GM12891 (cell line): ENCODE data around the gene NAPB.
"Not testable (repeated sequence)": the region's sequence is repeated elsewhere in the genome, so short reads cannot be mapped to it uniquely, and the experiment has no call there.

Experiments
- DNase-seq: peaks from one replicate; pipeline ENCODE4 v3.0.0; 2011; ENCODE audit warnings: low spot score; ENCODE audit not compliant: insufficient read length
- FAIRE-seq: peaks from 2 replicates; lab custom pipeline; 2011; peaks lifted over from hg19 to GRCh38; lab: Jason Lieb, UNC
- PAX5 ChIP-seq: IDR thresholded peaks from 2 replicates; pipeline ENCODE4 v1.6.1; 2011; ENCODE audit warnings: low read length, moderate library complexity, mild to moderate bottlenecking; ENCODE audit not compliant: insufficient read depth, severe bottlenecking
- POLR2A ChIP-seq: IDR thresholded peaks from 2 replicates; pipeline ENCODE4 v1.6.1; 2011; ENCODE audit warnings: low read depth, low read length, control low read depth
- POLR2AphosphoS5 ChIP-seq: IDR thresholded peaks from 2 replicates; pipeline ENCODE4 v1.6.1; 2011; ENCODE audit warnings: low read depth, low read length, control low read depth
- POU2F2 ChIP-seq: IDR thresholded peaks from 2 replicates; pipeline ENCODE4 v1.6.1; 2011; ENCODE audit warnings: low read depth, mild to moderate bottlenecking, control low read depth, low read length, moderate library complexity
- SPI1 ChIP-seq: IDR thresholded peaks from 2 replicates; pipeline ENCODE4 v1.6.1; 2011; ENCODE audit warnings: low read depth, low read length, control low read depth
- TAF1 ChIP-seq: IDR thresholded peaks from 2 replicates; pipeline ENCODE4 v1.6.1; 2011; ENCODE audit warnings: low read depth, low read length, control low read depth

Gene NAPB

GRCh38 chr20:23360531-23360930, 60.8 kb downstream of the NAPB start:
- FAIRE-seq (no peak), DNase-seq (no peak)
- no peak for TF ChIP-seq POLR2A

- DNase-seq: no peak
- no peak for FAIRE-seq
- no peak for TF ChIP-seq SPI1
- peak; percentile 52; the same call in 1 of the 2 replicates for TF ChIP-seq POU2F2
These were observed 62.2 kb downstream of the NAPB start for GRCh38 chr20:23358923-23359593.

- DNase-seq (no peak), FAIRE-seq (no peak)
- TF ChIP-seq PAX5 (no peak), POLR2AphosphoS5 (no peak), POLR2A (no peak), SPI1 (no peak)
These were observed 62.8 kb downstream of the NAPB start for GRCh38 chr20:23358563-23358906.

- peak; percentile 93 for FAIRE-seq
- TF ChIP-seq POLR2AphosphoS5 (peak; percentile 81), PAX5 (no peak), SPI1 (no peak), POLR2A (peak; percentile 80), POU2F2 (peak; percentile 43; the same call in 1 of the 2 replicates)
- DNase-seq: peak; percentile 88
These were observed 63.3 kb downstream of the NAPB start for GRCh38 chr20:23357767-23358562.

GRCh38 chr20:23356203-23356602, 65.1 kb downstream of the NAPB start:
- DNase-seq (no peak), FAIRE-seq (no peak)
- TF ChIP-seq POLR2A: peak; percentile 33; the same call in 1 of the 2 replicates
- TF ChIP-seq POU2F2: no peak
- no peak for TF ChIP-seq PAX5
- TF ChIP-seq POLR2AphosphoS5: no peak

- no peak for DNase-seq
- FAIRE-seq: peak; percentile 28
- TF ChIP-seq POU2F2 (peak; percentile 44), SPI1 (no peak), TAF1 (peak; percentile 49; the same call in 1 of the 2 replicates), PAX5 (no peak), POLR2A (peak; percentile 53; the same call in 1 of the 2 replicates), POLR2AphosphoS5 (peak; percentile 77)
These were observed 70.1 kb downstream of the NAPB start for GRCh38 chr20:23350904-23351838.

- DNase-seq: peak; percentile 81
- peak; percentile 93 for FAIRE-seq
- TF ChIP-seq POLR2AphosphoS5 (no peak), TAF1 (0 out of 2 replicates have a peak, but pooled peaks have one; percentile 7), POLR2A (peak; percentile 76), POU2F2 (no peak), PAX5 (no peak), SPI1 (no peak)
These were observed 70.9 kb downstream of the NAPB start, which contains the start of gene NXT1 for GRCh38 chr20:23350196-23350903. TSS of gene NXT1 (plus strand) at chr20:23350791. CDS start at chr20:23354042, 3,251 bp downstream.

- DNase-seq (peak; percentile 62), FAIRE-seq (no peak)
- TF ChIP-seq SPI1 (no peak), POLR2A (no peak), POU2F2 (no peak), TAF1 (no peak), POLR2AphosphoS5 (no peak), PAX5 (no peak)
These were observed 71.7 kb downstream of the NAPB start for GRCh38 chr20:23349338-23350195.

- DNase-seq, FAIRE-seq: not testable (repeated sequence)
These were observed 72.8 kb downstream of the NAPB start for GRCh38 chr20:23348510-23348909.
